Stimulated activated memory B cell treated with anti-CD40 and anti-IgM and Interleukin-4, amounts not matched to agents 10 μg/mL and 1 μg/mL and 100 μg/mL, for 72 hours (primary cell): ENCODE measurements around the gene IFNA13.
"Not testable (repeated sequence)": the region's sequence is repeated elsewhere in the genome, so short reads cannot be mapped to it uniquely, and the experiment has no call there.

ENCODE experiments used
- ATAC-seq: fragments of 150-1000 bp; cut with Tn5 transposase; 2 replicates; pipeline ENCODE4 v1.10.0; 2021
- H3K27ac Mint-ChIP-seq: one replicate; pipeline ENCODE4 v1.8.0; 2022; ENCODE audit warnings: mild to moderate bottlenecking, mixed read lengths
- H3K27me3 Mint-ChIP-seq: one replicate; pipeline ENCODE4 v1.8.0; 2022; ENCODE audit warnings: mixed read lengths
- H3K36me3 Mint-ChIP-seq: one replicate; pipeline ENCODE4 v1.8.0; 2022; ENCODE audit warnings: mixed read lengths
- H3K4me1 Mint-ChIP-seq: one replicate; pipeline ENCODE4 v1.8.0; 2022; ENCODE audit warnings: mixed read lengths
- H3K4me3 Mint-ChIP-seq: one replicate; pipeline ENCODE4 v1.8.0; 2022; ENCODE audit warnings: mild to moderate bottlenecking, moderate library complexity, mixed read lengths
- H3K9me3 Mint-ChIP-seq: one replicate; pipeline ENCODE4 v1.8.0; 2022; ENCODE audit warnings: mixed read lengths

IFNA13 gene

GRCh38 chr9:21383627-21384026 lies 15.8 kb upstream of the IFNA13 start:
- no peak overlapping the region for H3K4me3 Mint-ChIP-seq
- H3K27me3 Mint-ChIP-seq: peaks cover 30% of the 10 kb centered on the region
- no peak overlapping the region for H3K27ac Mint-ChIP-seq

DNA sequence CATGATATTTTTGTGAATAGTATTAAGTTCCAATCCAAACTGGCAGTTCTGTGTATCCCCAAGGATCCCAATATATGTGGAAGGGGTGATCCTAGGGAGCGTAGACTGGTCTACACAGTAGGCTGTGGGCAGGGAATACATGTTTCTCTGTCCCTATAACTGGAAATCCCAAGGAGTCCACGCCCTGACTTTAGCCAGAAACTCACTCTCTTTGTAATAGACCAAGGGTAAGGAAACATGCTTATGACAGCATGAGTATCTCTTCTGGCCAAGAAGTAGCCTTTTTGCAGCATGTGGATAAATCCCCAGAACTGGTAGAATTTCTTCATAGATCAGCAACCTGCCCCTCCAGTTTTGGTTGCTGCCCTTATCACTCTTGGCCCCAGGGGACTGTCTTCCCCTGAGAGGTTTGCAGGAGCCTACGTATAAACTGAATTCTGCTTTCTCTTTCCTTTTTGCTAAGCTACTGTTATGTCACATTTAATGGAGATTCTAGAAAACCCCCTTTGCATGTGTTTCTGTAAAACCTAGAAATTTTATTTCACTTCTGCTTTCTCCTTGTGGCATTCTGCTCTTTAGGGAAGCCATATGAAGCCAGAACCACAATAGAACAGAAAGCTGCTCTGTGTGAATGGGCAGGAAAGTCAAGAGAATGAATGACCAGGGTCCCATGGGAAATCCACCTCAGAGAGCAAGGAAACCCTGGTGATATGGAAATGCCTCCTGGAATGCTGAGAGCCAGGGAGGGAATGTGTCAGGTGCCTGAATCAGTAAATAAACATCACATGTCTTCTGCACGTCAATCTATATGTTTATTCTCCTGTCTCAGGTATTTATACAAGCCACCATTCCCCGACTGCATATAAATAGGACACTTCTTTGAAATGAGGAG lies 13.8 kb upstream of the IFNA13 start:
- Mint-ChIP-seq H3K27me3 (peaks cover 21% of the 10 kb centered on the region), H3K27ac (no peak overlapping the region), H3K9me3 (no peaks in the 10 kb centered on the region), H3K36me3 (no peaks in the 10 kb centered on the region), H3K4me1 (peaks cover 29% of the 10 kb centered on the region), H3K4me3 (no peak overlapping the region)
- ATAC-seq: peak; percentile 97

More at GRCh38 chr9:21383627-21384026, 15.8 kb upstream of the IFNA13 start:
- ATAC-seq: no peak
- Mint-ChIP-seq H3K4me1 (peaks cover 29% of the 10 kb centered on the region), H3K36me3 (no peaks in the 10 kb centered on the region), H3K9me3 (no peaks in the 10 kb centered on the region)

DNA sequence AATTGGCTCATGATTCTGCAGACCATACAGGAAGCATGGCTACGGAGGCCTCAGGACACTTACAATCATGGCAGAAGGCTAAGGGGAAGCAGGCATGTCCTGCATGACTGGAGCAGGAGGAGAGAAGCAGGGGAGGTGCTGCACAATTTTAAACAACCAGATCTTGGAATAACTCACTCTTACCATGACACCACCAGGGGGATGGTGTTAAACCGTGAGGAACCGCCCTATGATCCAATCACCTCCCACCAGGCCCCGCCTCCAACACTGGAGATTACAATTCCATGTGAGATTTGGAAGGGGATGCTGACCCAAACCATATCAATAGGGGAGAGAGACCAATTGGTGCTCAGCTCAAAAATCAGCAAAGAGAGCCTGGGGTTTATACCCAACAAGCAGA lies 3.6 kb upstream of the IFNA13 start:
- not testable (repeated sequence) for H3K27ac Mint-ChIP-seq, H3K4me3 Mint-ChIP-seq, H3K36me3 Mint-ChIP-seq, H3K4me1 Mint-ChIP-seq, ATAC-seq, H3K9me3 Mint-ChIP-seq
- H3K27me3 Mint-ChIP-seq: peaks cover 17% of the 10 kb centered on the region

DNA sequence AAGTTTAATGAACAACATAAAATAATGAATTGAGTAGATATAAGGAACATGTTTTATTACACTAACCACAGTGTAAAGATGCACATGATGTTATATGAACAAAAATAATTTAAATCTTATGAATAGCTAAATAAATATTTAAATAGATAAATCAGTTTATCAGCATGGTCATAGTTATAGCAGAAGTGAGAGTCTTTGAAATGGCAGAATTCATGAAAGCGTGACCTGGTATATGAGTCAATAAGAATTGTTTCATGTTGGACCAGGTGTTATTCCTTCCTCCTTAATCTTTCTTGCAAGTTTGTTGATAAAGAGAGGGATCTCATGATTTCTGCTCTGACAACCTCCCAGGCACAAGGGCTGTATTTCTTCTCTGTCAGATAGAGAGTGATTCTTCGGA lies 688 bp downstream of the IFNA13 start:
- Mint-ChIP-seq H3K27me3 (peaks cover 33% of the 10 kb centered on the region), H3K4me1 (peaks cover 18% of the 10 kb centered on the region)
- H3K27ac Mint-ChIP-seq, H3K36me3 Mint-ChIP-seq, H3K4me3 Mint-ChIP-seq, H3K9me3 Mint-ChIP-seq: not testable (repeated sequence)
- peak; percentile 81 for ATAC-seq

DNA sequence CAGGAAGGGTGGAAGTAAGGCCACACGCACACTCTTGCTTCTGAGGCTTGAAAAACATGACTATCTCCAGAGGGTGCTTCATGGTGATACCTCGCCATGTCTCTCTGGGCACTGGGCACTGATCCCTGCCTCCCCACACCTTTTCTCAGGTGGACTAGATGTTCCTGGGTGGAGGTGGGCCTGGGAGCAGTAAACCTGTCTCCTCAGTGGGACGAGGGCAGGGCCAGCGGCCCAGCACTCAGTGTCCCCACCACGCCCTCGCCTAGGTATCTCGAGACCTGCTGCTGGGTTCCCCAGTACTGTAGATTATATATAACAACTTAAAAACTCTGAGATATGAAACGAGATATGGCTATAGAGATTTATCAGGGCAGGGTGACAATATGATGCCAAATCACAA lies 5.6 kb downstream of the IFNA13 start:
- peaks cover 33% of the 10 kb centered on the region for H3K27me3 Mint-ChIP-seq
- peaks cover 33% of the 10 kb centered on the region for H3K4me1 Mint-ChIP-seq
- H3K27ac Mint-ChIP-seq: no peak overlapping the region
- H3K36me3 Mint-ChIP-seq: no peaks in the 10 kb centered on the region
- ATAC-seq: no peak
- H3K9me3 Mint-ChIP-seq: no peaks in the 10 kb centered on the region
- H3K4me3 Mint-ChIP-seq: no peak overlapping the region

GRCh38 chr9:21357479-21358460 lies 10.1 kb downstream of the IFNA13 start:
- Mint-ChIP-seq H3K27ac (no peak overlapping the region), H3K4me3 (peak overlapping the region; percentile 18), H3K27me3 (peaks cover 8% of the 10 kb centered on the region), H3K4me1 (peaks cover 18% of the 10 kb centered on the region), H3K9me3 (peaks cover 4% of the 10 kb centered on the region), H3K36me3 (peaks cover 7% of the 10 kb centered on the region)
- peak; percentile 73 for ATAC-seq

- no peak for ATAC-seq
- H3K4me3 Mint-ChIP-seq: no peak within 1 kb of the TSS
- H3K4me1 Mint-ChIP-seq: no peaks in the 10 kb centered on the region
- peaks cover 7% of the 10 kb centered on the region for H3K36me3 Mint-ChIP-seq
- H3K27me3 Mint-ChIP-seq: peaks cover 34% of the 10 kb centered on the region
- H3K9me3 Mint-ChIP-seq: peaks cover 4% of the 10 kb centered on the region
- H3K27ac Mint-ChIP-seq: no peak within 1 kb of the TSS
Measured at GRCh38 chr9:21350787-21351186, 17.1 kb downstream of the IFNA13 start, which contains the start of gene IFNA6. IFNA6 (minus strand) TSS chr9:21350887; CDS start chr9:21350887, 0 bp downstream.

- Mint-ChIP-seq H3K27me3 (peaks cover 45% of the 10 kb centered on the region), H3K4me1 (peaks cover 6% of the 10 kb centered on the region), H3K36me3 (no peaks in the 10 kb centered on the region), H3K4me3 (no peak overlapping the region), H3K9me3 (no peaks in the 10 kb centered on the region), H3K27ac (no peak overlapping the region)
- no peak for ATAC-seq
Measured at GRCh38 chr9:21348430-21348970, 19.4 kb downstream of the IFNA13 start.

GRCh38 chr9:21340735-21341134 lies 27.1 kb downstream of the IFNA13 start:
- H3K4me1 Mint-ChIP-seq: peaks cover 14% of the 10 kb centered on the region
- H3K4me3 Mint-ChIP-seq: no peak overlapping the region
- H3K36me3 Mint-ChIP-seq: no peaks in the 10 kb centered on the region
- H3K9me3 Mint-ChIP-seq: no peaks in the 10 kb centered on the region
- peaks cover 35% of the 10 kb centered on the region for H3K27me3 Mint-ChIP-seq
- no peak for ATAC-seq
- no peak overlapping the region for H3K27ac Mint-ChIP-seq

- peaks cover 15% of the 10 kb centered on the region for H3K36me3 Mint-ChIP-seq
- H3K27ac Mint-ChIP-seq: no peak overlapping the region
- H3K27me3 Mint-ChIP-seq: no peaks in the 10 kb centered on the region
- H3K4me1 Mint-ChIP-seq: peaks cover 35% of the 10 kb centered on the region
- H3K9me3 Mint-ChIP-seq: no peaks in the 10 kb centered on the region
- H3K4me3 Mint-ChIP-seq: peak overlapping the region; percentile 52
- ATAC-seq: no peak
Measured at GRCh38 chr9:21336457-21336856, 31.4 kb downstream of the IFNA13 start.

DNA sequence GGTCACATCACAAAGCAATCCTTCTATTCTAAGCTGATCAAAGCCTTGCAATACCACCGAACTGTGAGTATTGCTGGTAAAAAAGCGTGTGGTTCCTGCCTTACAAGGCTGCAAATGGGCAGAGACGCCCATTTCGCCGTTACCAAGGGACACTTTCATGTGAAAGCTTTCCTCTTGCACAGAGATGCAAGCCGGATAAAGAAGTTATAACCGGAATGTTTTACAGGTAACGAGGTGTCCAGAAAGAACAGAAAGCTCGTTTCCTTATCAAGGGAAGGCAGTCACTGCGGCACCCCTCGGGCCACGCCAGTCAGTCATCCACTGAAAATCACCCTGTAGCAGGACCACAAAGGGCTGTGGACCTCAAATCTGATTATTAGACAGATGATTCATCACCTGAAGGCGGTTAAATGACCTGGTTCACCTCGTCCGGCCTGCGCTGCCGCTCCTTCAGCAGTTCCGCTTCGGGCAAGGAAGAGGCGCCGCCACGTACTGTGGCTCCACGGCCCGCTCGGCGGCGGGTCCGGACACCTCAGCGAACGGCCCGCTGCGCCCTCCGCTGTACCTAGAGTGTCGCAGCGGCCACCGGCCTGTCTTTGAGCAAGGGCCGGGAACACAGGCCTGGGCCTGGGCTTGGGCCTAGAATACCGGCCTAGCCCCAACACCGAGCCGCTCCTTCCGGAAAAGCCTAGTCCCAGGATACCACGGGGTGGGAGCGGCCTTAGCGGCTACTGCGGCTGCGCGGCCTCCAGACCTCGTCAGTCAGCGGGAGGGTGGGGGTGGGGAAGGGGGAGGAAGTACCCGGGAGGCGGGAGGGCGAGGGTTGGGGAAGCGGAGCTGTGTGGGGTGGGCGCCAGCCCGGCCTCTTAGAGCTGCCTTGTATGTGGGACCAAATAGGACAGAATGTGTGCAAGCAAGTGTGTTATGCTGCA lies 32.9 kb downstream of the IFNA13 start, which contains the start of gene KLHL9:
KLHL9 (minus strand) TSS at position 704 of the 932 bp plus-strand sequence; CDS start at position 159, 545 bp downstream.
- Mint-ChIP-seq H3K9me3 (no peaks in the 10 kb centered on the region), H3K27ac (peak within 1 kb of the TSS; percentile 90), H3K4me1 (peaks cover 46% of the 10 kb centered on the region), H3K4me3 (peak within 1 kb of the TSS; percentile 86), H3K27me3 (no peaks in the 10 kb centered on the region), H3K36me3 (peaks cover 25% of the 10 kb centered on the region)
- ATAC-seq: peak; percentile 94

DNA sequence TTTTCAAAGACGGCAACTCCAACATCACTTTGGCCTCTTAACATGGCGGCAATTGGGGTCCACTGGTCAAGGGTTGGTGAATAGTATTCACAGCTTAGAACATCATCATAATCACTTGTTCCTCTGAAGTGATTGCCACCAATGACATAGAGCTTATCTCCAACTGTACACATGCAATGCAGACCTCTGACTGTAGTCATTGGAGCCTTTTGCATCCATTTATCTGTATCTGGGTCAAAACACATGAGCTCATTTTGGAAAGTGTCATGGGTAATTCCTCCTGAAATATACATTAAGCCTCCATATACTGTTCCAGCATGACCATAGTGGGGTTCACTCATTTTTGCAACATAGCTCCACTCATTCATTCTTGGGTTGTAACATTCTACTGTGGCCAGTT lies 34.6 kb downstream of the IFNA13 start:
- Mint-ChIP-seq H3K27ac (no peak overlapping the region), H3K9me3 (no peaks in the 10 kb centered on the region), H3K36me3 (peaks cover 25% of the 10 kb centered on the region), H3K4me3 (no peak overlapping the region), H3K27me3 (no peaks in the 10 kb centered on the region), H3K4me1 (peaks cover 53% of the 10 kb centered on the region)
- no peak for ATAC-seq

DNA sequence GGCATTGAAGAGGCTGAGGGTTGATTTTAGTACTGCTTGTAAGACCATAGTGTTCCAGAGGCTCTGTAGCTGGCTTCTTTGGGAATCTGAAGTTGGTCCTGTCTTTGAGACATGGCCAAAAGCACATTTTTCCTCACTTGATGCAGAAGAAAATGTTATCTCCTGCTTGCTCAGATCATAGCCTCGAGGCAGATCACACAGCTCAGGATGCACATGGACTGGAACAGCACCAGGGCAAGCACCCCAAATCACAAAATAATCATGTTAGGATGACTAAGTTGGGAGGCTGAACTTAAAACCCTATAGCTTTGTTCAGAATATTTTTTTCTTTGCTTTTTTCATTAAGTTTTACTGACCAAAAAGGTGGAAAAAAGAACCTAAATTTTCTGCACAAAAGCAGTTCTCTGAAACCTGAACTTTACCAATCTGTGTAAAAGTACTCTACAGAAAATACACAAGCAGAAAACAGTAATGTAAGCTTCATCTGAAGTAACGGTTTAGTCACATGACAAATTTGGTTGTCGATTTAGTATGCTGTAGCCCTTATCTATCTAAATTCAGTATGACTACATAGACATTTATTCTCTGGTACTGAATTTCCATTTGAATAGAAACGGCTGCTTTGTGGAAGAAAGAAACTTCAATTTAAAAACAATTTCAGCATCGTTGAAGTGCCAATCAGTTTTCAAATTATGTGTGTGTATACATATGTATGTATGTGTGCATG lies 36.0 kb downstream of the IFNA13 start:
- peaks cover 62% of the 10 kb centered on the region for H3K4me1 Mint-ChIP-seq
- H3K27ac Mint-ChIP-seq: no peak overlapping the region
- no peaks in the 10 kb centered on the region for H3K9me3 Mint-ChIP-seq

More for the DNA sequence above, 36.0 kb downstream of the IFNA13 start:
- H3K27me3 Mint-ChIP-seq: no peaks in the 10 kb centered on the region
- no peak for ATAC-seq
- peaks cover 25% of the 10 kb centered on the region for H3K36me3 Mint-ChIP-seq
- H3K4me3 Mint-ChIP-seq: no peak overlapping the region
